Omental fat pad (tissue), 4 donors: ENCODE measurements around the gene BIRC7. TPM values are rescaled to one million over a fixed set of nuclear protein-coding genes. Genes with fewer than 3 reads are reported as not detected.

Source experiments
- ATAC-seq: fragments of 150-250 bp; one replicate; pipeline ENCODE4 v1.9.1; 2016; ENCODE audit warnings: mild to moderate bottlenecking, moderate library complexity; ENCODE audit not compliant: low FRiP score
- DNase-seq: peaks from one replicate; pipeline ENCODE4 v3.0.0-alpha.2; 2019; ENCODE audit warnings: low spot score
- total RNA-seq, 4 donors: library from RNA; depleted of rRNA; stranded (reverse); fragments of >200 nt; gene quantifications; one replicate each; pipeline ENCODE4 v1.1.0, GENCODE V29; 2016
- TF ChIP-seq, protein P1 (sequence below), 3 donors: fragments of 450-650 bp; IDR thresholded peaks; one replicate each; pipeline ENCODE4 v1.5.1; 2016 to 2017; ENCODE audit warnings: antibody characterized with exemption in 3 of 3, mild to moderate bottlenecking in 3 of 3, moderate library complexity in 2 of 3

BIRC7 gene
- total RNA-seq, 4 donors from 2014 or later = 0.48 to 3.0 TPM; not detected in 2

DNA sequence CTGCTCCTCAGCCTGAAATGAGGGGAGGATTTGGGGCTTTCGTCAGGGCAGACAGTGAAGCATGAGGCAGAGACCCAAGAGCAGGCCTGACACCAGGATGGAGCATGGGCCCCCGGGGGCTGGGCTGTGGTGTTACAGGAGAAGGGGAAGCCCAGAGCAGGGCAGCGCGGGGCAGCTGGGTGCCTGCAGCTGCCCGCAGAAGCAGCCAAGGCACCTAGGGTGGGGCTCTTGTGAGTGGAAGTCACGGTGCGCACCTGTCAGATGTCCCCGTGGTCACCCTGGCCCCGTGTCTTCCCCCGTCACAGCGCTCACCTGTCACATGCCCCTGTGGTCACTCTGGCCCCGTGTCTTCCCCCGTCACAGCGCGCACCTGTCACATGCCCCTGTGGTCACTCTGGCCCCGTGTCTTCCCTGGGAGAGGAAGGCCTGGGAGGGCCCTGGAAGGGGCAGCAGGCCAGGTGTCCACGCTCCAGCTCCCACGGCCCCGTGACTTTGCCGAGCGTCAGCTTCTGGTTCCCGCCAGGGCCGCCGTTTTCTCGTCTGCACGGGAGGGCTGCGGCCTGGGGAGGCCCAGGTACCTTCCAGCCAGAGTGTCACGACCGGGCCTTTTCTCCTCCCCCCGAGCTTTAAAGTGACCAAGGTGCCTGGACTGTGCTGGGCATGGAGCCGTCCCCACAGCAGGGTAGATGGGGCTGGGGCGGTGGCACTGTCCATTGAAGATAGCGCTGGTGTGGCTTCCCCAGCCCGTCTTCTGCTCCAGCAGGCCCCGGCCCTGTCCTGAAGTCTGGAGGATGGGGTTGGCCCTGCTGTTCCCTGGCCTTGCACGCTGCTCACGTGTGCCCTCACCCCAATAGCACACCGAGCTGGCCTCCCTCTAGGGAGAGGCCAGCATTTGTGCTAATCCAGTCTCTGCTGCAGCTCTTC, 46.3 kb downstream of the BIRC7 start:
- TF ChIP-seq, protein P1, sequence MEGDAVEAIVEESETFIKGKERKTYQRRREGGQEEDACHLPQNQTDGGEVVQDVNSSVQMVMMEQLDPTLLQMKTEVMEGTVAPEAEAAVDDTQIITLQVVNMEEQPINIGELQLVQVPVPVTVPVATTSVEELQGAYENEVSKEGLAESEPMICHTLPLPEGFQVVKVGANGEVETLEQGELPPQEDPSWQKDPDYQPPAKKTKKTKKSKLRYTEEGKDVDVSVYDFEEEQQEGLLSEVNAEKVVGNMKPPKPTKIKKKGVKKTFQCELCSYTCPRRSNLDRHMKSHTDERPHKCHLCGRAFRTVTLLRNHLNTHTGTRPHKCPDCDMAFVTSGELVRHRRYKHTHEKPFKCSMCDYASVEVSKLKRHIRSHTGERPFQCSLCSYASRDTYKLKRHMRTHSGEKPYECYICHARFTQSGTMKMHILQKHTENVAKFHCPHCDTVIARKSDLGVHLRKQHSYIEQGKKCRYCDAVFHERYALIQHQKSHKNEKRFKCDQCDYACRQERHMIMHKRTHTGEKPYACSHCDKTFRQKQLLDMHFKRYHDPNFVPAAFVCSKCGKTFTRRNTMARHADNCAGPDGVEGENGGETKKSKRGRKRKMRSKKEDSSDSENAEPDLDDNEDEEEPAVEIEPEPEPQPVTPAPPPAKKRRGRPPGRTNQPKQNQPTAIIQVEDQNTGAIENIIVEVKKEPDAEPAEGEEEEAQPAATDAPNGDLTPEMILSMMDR (IDR thresholded peaks at IDR 0.05) = no peak
- no peak for ATAC-seq
- DNase-seq = no peak

DNA sequence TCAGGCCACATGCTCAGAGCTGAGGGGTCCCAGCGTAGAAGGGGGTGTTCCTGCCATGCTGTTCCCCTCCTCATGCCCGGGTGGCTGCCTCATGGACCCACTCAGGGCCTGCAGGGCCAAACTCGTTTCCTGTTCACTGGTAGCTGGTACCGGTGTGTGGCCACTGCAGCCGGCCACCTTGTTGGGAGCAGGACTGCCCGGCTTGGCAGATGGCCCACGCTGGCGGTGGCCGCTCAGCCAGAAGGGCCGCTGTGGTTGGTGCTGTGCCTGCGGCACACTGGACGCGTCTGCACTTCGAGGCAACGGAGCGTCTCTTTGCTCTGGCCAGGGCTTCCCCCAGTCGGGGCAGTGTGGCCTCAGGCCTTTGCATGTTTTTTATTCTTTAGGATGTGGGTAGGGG, 47.2 kb downstream of the BIRC7 start:
- ATAC-seq (no peak), DNase-seq (no peak)
- TF ChIP-seq, protein P1 (IDR thresholded peaks at IDR 0.05) = no peak

DNA sequence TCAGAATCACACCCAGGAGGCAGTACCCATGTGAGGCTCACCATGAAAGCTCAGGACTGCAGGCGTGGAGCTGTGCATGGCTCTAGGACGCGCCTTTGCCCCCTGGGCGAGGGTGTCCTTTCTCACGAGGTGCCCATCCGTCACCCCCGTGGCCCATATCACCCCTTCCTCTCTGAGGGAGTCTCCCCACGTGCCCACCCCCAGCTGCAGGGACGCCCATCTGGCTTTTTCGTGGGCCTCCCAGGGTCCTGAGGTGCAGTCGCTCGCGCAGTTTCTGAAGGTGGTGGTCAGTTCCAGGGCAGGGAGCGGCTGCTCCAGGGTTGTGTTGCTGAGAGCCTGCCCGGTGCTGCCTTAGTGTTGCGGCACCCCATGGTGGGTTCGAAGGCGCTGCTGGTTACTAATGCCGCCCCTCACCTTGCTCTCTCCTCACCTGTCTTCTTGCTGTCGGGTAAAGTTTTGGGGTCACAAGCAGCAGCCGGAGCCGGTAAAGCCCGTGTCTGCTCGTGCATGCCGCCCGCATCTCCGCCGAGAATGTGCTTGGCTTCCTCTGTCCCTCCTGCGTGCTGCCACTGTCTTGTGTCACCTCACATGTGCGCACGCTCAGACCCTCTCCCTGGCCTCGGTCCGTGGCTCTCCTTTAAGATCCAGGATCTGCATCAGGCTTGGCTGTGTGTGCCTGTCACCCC, 47.8 kb downstream of the BIRC7 start:
- TF ChIP-seq, protein P1 (IDR thresholded peaks at IDR 0.05) = no peak
- DNase-seq (no peak), ATAC-seq (no peak)

DNA sequence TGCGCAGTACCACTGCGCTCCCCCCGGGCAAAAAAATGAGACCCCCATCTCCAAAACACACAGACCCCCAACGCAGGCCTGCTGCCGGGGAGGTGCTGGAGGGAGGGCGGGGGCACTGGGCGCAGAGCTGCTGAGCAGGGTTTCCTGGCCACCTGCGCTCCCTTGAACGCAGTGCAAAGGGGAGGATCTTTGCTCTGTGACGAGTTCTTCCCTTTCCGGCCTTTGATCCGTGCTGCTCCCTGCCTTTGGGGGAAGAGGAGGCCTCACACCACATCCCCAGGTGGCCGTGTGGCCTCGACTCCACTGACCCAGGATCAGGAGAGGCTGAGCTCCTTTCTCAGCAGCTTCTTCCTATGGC, 48.4 kb downstream of the BIRC7 start:
- DNase-seq (no peak), ATAC-seq (no peak)
- TF ChIP-seq, protein P1 (IDR thresholded peaks at IDR 0.05) = no peak

- TF ChIP-seq, protein P1 (IDR thresholded peaks at IDR 0.05) = no peak
- ATAC-seq (no peak), DNase-seq (no peak)
Observed at GRCh38 chr20:63284544-63284949, 48.8 kb downstream of the BIRC7 start.

DNA sequence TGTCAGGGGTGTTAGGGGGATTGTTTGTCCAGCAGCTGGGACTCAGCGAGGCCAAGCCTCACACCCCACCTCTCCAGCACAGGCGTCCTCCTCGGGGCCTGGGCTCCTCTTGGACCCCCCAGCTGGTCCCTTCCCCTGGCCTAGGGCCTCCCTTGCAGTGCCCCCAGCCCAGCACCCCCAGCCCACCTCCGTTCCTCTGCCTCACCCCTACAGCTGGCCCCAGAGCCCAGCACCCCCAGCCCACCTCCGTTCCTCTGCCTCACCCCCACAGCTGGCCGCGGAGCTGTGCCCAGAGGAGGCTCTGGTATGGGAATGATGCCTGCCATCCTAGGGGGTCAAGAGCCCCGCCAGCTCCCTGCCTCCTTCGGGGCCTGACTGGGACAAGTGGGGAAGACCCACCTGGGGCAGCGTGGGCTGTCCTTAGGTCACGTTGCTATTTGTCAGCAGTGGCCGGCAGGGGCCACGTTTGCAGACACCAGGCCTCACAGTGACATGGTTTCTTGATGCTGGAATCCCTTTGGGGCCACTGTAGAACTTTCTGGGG, 49.3 kb downstream of the BIRC7 start:
- TF ChIP-seq, protein P1 (IDR thresholded peaks at IDR 0.05) = no peak
- DNase-seq (no peak), ATAC-seq (no peak)
